GM18526 (cell line): ENCODE results near the gene THNSL1.

Experiments used
- POLR2A ChIP-seq: IDR thresholded peaks from 3 replicates; pipeline ENCODE4 v1.6.1; 2011; ENCODE audit not compliant: insufficient read length; ENCODE audit errors: extremely low read depth

Gene THNSL1

GRCh38 chr10:25039531-25039930 lies 23.1 kb downstream of the THNSL1 start:
- no peak for TF ChIP-seq POLR2A

DNA sequence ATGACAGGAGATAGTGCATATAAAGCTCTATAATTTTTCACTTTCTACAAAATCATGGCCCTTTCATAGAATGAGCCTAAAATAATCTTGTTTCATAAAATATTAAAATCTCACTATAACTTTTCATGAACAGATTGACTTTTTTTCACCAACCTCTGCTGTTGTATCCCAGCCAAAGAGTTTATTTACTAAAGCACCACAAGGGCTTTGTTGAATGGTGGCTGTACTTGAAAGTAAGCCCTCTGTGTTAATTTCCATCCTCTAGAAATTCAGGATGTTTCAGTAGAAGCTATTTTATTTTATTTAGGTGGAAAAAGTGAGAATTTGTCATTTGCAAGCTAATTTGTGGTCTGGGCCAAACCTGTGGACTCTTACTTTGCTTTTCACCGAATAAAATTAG lies 30.2 kb downstream of the THNSL1 start:
- no peak for TF ChIP-seq POLR2A

DNA sequence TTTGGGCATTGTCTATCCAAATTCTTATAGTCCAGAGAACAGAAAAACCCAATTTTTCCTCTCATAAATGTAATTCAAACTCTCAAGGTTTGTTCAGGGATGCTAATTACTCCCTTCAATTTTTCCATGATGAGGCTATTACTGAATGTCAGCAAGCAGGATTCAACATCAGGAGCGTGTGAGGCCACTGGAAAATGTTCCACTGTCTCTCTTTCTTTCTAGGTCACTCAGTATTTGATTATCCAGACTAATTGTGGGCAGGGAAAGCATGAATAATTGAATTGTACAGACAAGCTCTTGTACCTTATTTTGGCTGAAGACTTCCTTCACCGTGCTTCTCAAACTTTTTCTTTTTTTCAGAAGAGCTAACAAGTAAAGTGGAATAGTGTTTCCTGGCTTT lies 30.7 kb downstream of the THNSL1 start:
- no peak for TF ChIP-seq POLR2A

- no peak for TF ChIP-seq POLR2A
These were observed 31.3 kb downstream of the THNSL1 start for GRCh38 chr10:25047591-25048301.

GRCh38 chr10:25048450-25048849 lies 32.0 kb downstream of the THNSL1 start:
- TF ChIP-seq POLR2A, result no peak

- no peak for TF ChIP-seq POLR2A
These were observed 33.6 kb downstream of the THNSL1 start for GRCh38 chr10:25049966-25050365.

- TF ChIP-seq POLR2A, result no peak
These were observed 34.0 kb downstream of the THNSL1 start for GRCh38 chr10:25050402-25050801.

GRCh38 chr10:25052012-25052411 lies 35.6 kb downstream of the THNSL1 start:
- TF ChIP-seq POLR2A, result no peak

- no peak for TF ChIP-seq POLR2A
These were observed 40.3 kb downstream of the THNSL1 start for GRCh38 chr10:25056726-25057125.

DNA sequence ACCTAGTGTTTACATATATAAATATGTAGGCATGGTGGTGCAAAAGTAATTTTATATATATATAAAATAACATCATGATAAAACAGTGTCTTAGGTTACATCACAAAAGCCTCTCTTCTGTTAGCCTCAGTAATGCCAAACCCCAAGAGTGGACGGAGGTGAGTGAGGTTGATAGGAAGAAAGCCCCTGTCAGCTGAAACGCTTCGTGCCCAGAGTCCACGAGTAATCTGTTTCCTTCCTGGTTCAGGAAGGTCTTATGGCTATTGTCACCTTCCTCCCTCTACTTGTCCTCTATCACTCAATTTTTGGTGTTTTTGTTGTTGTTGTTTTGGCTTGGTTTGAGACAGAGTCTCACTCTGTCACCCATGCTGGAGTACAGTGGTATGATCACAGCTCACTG lies 41.5 kb downstream of the THNSL1 start:
- TF ChIP-seq POLR2A, result no peak

- no peak for TF ChIP-seq POLR2A
These were observed 43.6 kb downstream of the THNSL1 start for GRCh38 chr10:25059990-25060389.

DNA sequence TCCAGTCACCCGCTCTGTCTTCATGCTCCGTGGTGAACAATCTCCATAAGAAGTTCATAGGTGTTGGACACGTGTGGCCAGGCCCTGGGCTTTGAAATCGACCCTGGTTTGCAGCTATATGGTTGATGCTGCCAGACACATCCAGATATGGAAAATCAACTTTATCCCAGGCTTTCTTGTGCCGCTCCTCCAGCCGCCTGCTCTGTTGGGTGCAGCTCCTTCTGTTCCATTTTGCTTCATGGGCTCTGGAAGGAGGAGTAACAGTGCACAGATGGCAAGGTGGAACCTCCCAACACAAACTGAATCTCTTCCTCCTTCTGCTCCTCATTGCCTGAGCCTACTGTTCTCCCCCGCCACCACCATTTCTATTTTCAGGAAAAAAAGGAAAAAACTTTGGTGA lies 44.7 kb downstream of the THNSL1 start:
- no peak for TF ChIP-seq POLR2A

DNA sequence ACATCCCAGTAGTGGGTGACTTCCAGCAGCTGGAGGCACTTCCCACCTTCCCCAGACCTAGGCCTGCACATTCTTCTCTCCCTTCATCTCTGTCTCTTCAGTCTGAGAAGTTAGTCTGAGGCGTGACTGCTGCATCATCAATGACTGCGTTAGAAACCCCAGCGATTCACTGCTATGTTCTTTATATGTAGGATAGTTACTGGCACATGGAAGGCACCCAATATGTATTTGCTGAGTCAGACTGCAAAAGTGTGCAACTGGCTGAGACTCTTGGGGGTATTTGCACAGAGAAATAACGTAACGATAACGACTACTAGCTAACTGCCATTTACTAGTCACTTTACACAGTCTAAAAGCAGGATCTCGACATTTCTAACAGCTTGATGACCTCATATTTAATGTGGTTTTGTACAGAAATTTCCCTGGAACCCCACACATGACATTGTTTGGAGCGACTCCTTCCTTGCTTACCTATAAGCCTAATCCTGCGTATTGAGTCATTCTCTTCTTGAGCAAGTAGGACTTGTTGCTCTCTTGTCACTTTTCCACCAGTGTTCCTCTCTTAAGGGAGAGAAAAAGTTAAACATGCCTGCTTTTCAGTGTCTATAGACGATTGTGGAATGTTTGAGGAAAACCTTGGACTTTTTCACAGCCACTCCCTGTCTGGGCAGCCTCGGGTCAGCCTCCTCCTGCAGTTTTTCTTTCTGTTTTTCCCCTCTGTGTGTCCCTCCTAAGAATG lies 45.5 kb downstream of the THNSL1 start:
- no peak for TF ChIP-seq POLR2A

GRCh38 chr10:25063157-25063556 lies 46.7 kb downstream of the THNSL1 start:
- no peak for TF ChIP-seq POLR2A

- TF ChIP-seq POLR2A, result no peak
These were observed 47.2 kb downstream of the THNSL1 start for GRCh38 chr10:25063644-25064043.

DNA sequence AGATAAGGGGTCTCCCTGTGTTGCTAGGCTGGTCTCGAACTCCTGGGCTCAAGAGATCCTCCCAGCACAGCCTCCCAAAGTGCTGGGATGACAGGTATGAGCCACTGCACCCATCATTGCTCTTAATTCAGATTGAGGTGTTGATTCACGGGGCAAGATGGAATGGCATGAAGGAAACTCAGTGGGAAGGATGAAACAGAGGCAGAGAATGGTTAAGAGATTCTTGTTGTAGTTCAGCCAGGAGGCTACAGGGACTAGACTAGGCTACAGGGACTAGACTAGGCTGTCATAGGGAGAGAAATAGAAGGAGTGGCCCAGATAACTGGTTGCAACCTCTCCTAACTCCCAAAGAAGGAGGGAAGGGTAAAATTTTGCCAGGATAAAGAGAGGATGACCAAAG lies 48.0 kb downstream of the THNSL1 start:
- TF ChIP-seq POLR2A, result no peak

DNA sequence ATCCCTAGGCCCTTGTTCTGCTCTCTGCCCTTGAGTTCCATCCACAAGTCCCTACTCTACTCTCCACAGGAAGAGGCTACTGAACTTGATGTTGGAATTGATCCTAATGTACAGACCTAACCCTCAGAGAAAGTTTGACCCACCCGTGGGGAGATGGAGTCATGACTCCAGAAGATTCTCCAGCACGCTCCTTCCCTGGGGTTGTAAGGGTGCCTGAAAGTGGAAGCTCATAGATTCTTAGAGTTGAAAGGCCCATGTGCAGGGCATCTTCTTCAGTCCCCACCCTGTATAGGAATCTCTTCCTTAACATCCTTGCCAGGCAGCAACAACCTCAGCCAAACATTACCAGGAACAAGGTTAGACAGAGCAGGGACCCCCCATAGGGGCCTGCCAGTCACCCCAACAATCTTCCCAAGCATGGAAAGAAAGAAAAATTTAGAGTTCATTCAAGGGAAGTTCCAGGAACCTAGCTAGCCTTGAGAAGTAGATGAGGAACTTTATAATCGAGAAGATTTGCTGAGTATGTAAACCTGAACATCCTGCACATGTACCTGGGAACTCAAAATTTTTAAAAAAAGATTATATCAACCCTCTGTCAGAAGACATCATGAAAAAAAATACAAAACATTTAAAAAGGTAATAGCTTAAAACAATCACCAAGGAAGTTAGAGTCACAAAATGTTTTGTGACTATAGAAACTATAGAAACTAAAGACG lies 49.5 kb downstream of the THNSL1 start:
- no peak for TF ChIP-seq POLR2A
